SK-N-DZ (cell line): Measurements from ENCODE around the gene MRPL27. TPM values are rescaled to one million over a fixed set of nuclear protein-coding genes. Genes with fewer than 3 reads are reported as not detected.
"Not testable (repeated sequence)": the region's sequence is repeated elsewhere in the genome, so short reads cannot be mapped to it uniquely, and the experiment has no call there.

Source experiments
- DNase-seq: peaks from one replicate; pipeline ENCODE4 v3.0.0-alpha.2; 2015; ENCODE audit warnings: low spot score
- polyA plus RNA-seq, 2 experiments: library from polyadenylated mRNA; depleted of rRNA; stranded (reverse); fragments of >200 nt; gene quantifications; 2 replicates each; pipeline ENCODE4 v1.2.3, GENCODE V29; 2014

MRPL27 gene
- 139 and 153 TPM in 2 replicates for polyA plus RNA-seq (2014; cell fraction: cytosol; rRNA removed)
- polyA plus RNA-seq (2014; cell fraction: nucleus; rRNA removed), result 96.7 and 99.4 TPM in 2 replicates

GRCh38 chr17:50372758-50373556 lies at the start of gene MRPL27, which contains the start of gene EME1:
TSS of gene MRPL27 (minus strand) at chr17:50373184. CDS start at chr17:50373170, 14 bp downstream.
TSS of gene EME1 (plus strand) at chr17:50373229. CDS start at chr17:50375209, 1,980 bp downstream.
- DNase-seq, result peak; percentile 95

GRCh38 chr17:50422738-50423137 lies 49.8 kb upstream of the MRPL27 start:
- no peak for DNase-seq

GRCh38 chr17:50421308-50422051 lies 48.5 kb upstream of the MRPL27 start:
- no peak for DNase-seq

- no peak for DNase-seq
Measured at GRCh38 chr17:50420419-50421112, 47.6 kb upstream of the MRPL27 start.

- DNase-seq, result not testable (repeated sequence)
Measured at GRCh38 chr17:50419577-50419976, 46.6 kb upstream of the MRPL27 start.

- DNase-seq, result no peak
Measured at GRCh38 chr17:50414808-50415207, 41.8 kb upstream of the MRPL27 start.

GRCh38 chr17:50412188-50412732 lies 39.3 kb upstream of the MRPL27 start:
- no peak for DNase-seq

- no peak for DNase-seq
Measured at GRCh38 chr17:50407921-50408320, 34.9 kb upstream of the MRPL27 start.

GRCh38 chr17:50406578-50406977 lies 33.6 kb upstream of the MRPL27 start:
- no peak for DNase-seq

- not testable (repeated sequence) for DNase-seq
Measured at GRCh38 chr17:50405351-50405750, 32.4 kb upstream of the MRPL27 start.

GRCh38 chr17:50399591-50399990 lies 26.6 kb upstream of the MRPL27 start:
- not testable (repeated sequence) for DNase-seq

- not testable (repeated sequence) for DNase-seq
Measured at GRCh38 chr17:50398672-50399071, 25.7 kb upstream of the MRPL27 start.

- no peak for DNase-seq
Measured at GRCh38 chr17:50397919-50398285, 24.9 kb upstream of the MRPL27 start.

GRCh38 chr17:50397111-50397918 lies 24.3 kb upstream of the MRPL27 start, which contains the start of gene LRRC59:
TSS of gene LRRC59 (minus strand) at chr17:50397523. CDS start at chr17:50397317, 206 bp downstream.
- peak; percentile 82 for DNase-seq

- DNase-seq, result peak; percentile 16
Measured at GRCh38 chr17:50396261-50397110, 23.5 kb upstream of the MRPL27 start.

GRCh38 chr17:50394711-50395110 lies 21.7 kb upstream of the MRPL27 start:
- DNase-seq, result no peak

GRCh38 chr17:50393700-50394099 lies 20.7 kb upstream of the MRPL27 start:
- DNase-seq, result no peak

- no peak for DNase-seq
Measured at GRCh38 chr17:50392621-50393020, 19.6 kb upstream of the MRPL27 start.

- DNase-seq, result no peak
Measured at GRCh38 chr17:50389534-50389933, 16.6 kb upstream of the MRPL27 start.

- no peak for DNase-seq
Measured at GRCh38 chr17:50388728-50389127, 15.7 kb upstream of the MRPL27 start.
